ENCODE results near the gene SPATA32. TPM values are rescaled to one million over a fixed set of nuclear protein-coding genes. Genes with fewer than 3 reads are reported as not detected.
A peak's percentile ranks its signal among the peaks of the same experiment; 100 is the strongest.

The SPATA32 gene
- total and polyA plus RNA-seq, 9 donors: 0.12 TPM; not detected in 8

DNA sequence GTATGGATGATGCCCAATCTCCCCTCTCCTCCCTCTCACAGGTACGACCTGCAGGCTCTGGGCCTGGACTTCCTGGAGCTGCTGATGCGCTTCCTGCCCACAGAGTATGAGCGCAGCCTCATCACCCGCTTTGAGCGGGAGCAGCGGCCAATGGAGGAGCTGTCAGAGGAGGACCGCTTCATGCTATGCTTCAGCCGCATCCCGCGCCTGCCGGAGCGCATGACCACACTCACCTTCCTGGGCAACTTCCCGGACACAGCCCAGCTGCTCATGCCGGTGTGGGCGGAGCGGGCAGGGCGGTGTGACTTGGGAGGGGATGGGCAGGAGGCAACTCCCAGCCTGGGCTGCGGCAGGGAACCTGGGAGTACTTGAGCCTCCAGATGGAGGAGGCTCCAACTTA is 18.1 kb downstream of the SPATA32 start:
- no peak for DNase-seq
- intact Hi-C loops (cut with DNase I): no loop called here

DNA sequence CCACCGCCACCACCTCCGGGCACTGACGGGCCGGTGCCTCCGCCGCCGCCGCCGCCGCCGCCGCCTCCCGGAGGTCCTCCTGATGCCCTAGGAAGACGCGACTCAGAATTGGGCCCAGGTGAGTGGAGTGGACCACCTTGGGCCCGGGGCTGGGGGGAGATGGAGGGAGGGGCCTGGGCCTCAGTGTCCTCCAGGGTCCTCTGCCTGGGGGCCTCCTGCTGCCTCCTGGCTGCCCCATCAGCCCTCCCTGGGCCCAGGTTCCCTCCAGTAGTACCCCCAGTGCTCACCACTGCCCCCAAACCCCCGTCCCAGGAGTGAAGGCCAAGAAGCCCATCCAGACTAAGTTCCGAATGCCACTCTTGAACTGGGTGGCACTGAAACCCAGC is 19.9 kb downstream of the SPATA32 start:
- Histone ChIP-seq H3K9me3 (no peaks in the 10 kb centered on the region), H3K4me3 (no peak overlapping the region), H3K36me3 (no peaks in the 10 kb centered on the region), H3K27ac (no peak overlapping the region), H3K27me3 (no peaks in the 10 kb centered on the region), H3K4me1 (ENCODE audit: insufficient read depth) (peaks cover 10% of the 10 kb centered on the region)
- TF ChIP-seq EP300 (IDR thresholded peaks at IDR 0.05) (no peak), POLR2A (IDR thresholded peaks at IDR 0.05) (no peak)
- TF ChIP-seq, protein P1, sequence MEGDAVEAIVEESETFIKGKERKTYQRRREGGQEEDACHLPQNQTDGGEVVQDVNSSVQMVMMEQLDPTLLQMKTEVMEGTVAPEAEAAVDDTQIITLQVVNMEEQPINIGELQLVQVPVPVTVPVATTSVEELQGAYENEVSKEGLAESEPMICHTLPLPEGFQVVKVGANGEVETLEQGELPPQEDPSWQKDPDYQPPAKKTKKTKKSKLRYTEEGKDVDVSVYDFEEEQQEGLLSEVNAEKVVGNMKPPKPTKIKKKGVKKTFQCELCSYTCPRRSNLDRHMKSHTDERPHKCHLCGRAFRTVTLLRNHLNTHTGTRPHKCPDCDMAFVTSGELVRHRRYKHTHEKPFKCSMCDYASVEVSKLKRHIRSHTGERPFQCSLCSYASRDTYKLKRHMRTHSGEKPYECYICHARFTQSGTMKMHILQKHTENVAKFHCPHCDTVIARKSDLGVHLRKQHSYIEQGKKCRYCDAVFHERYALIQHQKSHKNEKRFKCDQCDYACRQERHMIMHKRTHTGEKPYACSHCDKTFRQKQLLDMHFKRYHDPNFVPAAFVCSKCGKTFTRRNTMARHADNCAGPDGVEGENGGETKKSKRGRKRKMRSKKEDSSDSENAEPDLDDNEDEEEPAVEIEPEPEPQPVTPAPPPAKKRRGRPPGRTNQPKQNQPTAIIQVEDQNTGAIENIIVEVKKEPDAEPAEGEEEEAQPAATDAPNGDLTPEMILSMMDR (IDR thresholded peaks at IDR 0.05): no peak
- WGBS, 3 donors: 14 to 17% (median 17%) methylated on average over 14 to 18 of the region's 18 CpGs
- intact Hi-C loops (cut with DNase I): no loop called here
- DNase-seq: no peak

More for the DNA sequence above, 18.1 kb downstream of the SPATA32 start:
- no peak for TF ChIP-seq POLR2A (IDR thresholded peaks at IDR 0.05)
- TF ChIP-seq, protein P1 (IDR thresholded peaks at IDR 0.05): no peak
- TF ChIP-seq EP300 (IDR thresholded peaks at IDR 0.05): no peak
- 52 to 64% (median 57%) methylated on average over 10 to 18 of the region's 18 CpGs for WGBS, 3 donors
- no peaks in the 10 kb centered on the region for H3K36me3 ChIP-seq
- no peak overlapping the region for H3K4me3 ChIP-seq
- H3K9me3 ChIP-seq: no peaks in the 10 kb centered on the region
- H3K27me3 ChIP-seq: no peaks in the 10 kb centered on the region
- no peak overlapping the region for H3K27ac ChIP-seq
- H3K4me1 ChIP-seq (ENCODE audit: insufficient read depth): peaks cover 11% of the 10 kb centered on the region

DNA sequence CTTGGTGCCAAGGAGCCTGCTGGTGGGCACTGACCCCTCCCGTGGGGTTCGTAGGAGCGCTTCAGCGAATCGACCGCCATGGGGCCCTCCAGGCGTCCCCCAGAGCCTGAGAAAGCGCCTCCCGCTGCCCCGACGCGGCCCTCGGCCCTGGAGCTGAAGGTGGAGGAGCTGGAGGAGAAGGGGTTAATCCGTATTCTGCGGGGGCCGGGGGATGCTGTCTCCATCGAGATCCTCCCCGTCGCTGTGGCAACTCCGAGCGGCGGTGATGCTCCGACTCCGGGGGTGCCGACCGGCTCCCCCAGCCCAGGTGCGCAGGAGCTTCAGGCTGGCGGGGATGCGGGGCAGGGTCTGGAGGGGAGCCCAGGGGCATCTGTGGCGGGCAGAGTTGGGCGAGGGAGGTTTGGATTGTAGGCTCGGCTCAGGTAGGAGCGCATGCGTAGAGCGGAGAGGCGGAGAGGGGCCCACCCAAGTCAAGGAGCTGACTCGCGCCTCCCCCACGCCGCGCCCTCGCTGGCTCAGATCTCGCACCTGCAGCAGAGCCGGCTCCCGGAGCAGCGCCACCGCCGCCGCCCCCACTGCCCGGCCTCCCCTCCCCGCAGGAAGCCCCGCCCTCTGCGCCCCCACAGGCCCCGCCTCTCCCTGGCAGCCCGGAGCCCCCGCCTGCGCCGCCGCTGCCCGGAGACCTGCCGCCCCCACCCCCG is 20.4 kb downstream of the SPATA32 start:
- H3K9me3 ChIP-seq: no peaks in the 10 kb centered on the region
- peaks cover 4% of the 10 kb centered on the region for H3K4me1 ChIP-seq (ENCODE audit: insufficient read depth)
- DNase-seq: peak in 1 of 5 donors; percentile 59
- intact Hi-C loops (cut with DNase I): no loop called here
- TF ChIP-seq EP300 (IDR thresholded peaks at IDR 0.05) (no peak), POLR2A (IDR thresholded peaks at IDR 0.05) (no peak)
- TF ChIP-seq, protein P1 (IDR thresholded peaks at IDR 0.05): no peak
- H3K4me3 ChIP-seq: no peak overlapping the region
- 1 to 8% (median 3%) methylated on average over 60 to 62 of the region's 62 CpGs for WGBS, 3 donors
- no peaks in the 10 kb centered on the region for H3K36me3 ChIP-seq
- no peak overlapping the region for H3K27ac ChIP-seq
- H3K27me3 ChIP-seq: no peaks in the 10 kb centered on the region

DNA sequence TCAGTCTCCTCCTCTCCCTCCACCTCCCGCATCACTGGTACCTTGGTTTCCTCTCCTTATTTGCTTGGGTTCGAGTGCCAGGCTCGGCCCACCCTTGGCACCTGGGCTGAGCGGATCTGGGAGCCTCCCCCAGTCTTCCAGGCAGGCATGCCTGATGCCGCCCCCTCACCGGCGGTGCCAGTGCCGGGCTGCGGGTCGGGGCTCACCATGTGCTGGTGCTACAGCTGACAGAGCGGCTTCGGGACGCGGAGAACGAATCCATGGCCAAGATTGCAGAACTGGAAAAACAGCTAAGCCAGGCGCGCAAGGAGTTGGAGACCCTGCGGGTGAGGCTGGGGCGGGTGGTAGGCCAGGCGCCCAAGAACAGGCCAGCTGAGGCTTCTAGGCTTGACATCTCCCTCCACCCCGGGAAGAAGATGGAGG is 21.0 kb downstream of the SPATA32 start:
- intact Hi-C loops (cut with DNase I): no loop called here
- no peak for DNase-seq
- Histone ChIP-seq H3K27me3 (no peaks in the 10 kb centered on the region), H3K36me3 (no peaks in the 10 kb centered on the region), H3K9me3 (no peaks in the 10 kb centered on the region), H3K27ac (no peak overlapping the region), H3K4me1 (ENCODE audit: insufficient read depth) (peaks cover 4% of the 10 kb centered on the region), H3K4me3 (no peak overlapping the region)
- 17 to 28% (median 21%) methylated on average over 21 of the region's 21 CpGs for WGBS, 3 donors
- TF ChIP-seq, protein P1 (IDR thresholded peaks at IDR 0.05): no peak
- TF ChIP-seq POLR2A (IDR thresholded peaks at IDR 0.05) (no peak), EP300 (IDR thresholded peaks at IDR 0.05) (no peak)

All from ovary (tissue), 9 donors.